Measurements from ENCODE around the gene SNRPA.

GRCh38 chr19:40721140-40721486, 29.9 kb upstream of the SNRPA start:
- TF ChIP-seq CTCF (IDR thresholded peaks at IDR 0.05; ENCODE audit: low read length): no peak
- no peak for TF ChIP-seq EZH2 (IDR thresholded peaks at IDR 0.05; ENCODE audit: borderline replicate concordance, low read length)

All from OCI-LY1 (cell line).